GM18951 (cell line): ENCODE measurements around the gene TRMT112.
A peak's percentile ranks its signal among the peaks of the same experiment; 100 is the strongest.

Experiments
- POLR2A ChIP-seq: IDR thresholded peaks from 4 replicates; pipeline ENCODE4 v1.6.1; 2011; ENCODE audit warnings: mild to moderate bottlenecking; ENCODE audit not compliant: insufficient read length, insufficient read depth; ENCODE audit errors: extremely low read depth
- in situ Hi-C: fragments of 300-500 bp; cut with MboI; formaldehyde crosslinking; loops from one replicate; pipeline ENCODE4 v1.12.0; 2022; ENCODE audit warnings: low sequenced_read_pairs, mixed read lengths, inconsistent platforms; ENCODE audit not compliant: unreplicated experiment

The TRMT112 gene

GRCh38 chr11:64269540-64270220 is 47.7 kb downstream of the TRMT112 start:
- peak; percentile 75 for TF ChIP-seq POLR2A
- in situ Hi-C loops = no loop called here

- TF ChIP-seq POLR2A = no peak
- in situ Hi-C loops = no loop called here
Measured at GRCh38 chr11:64268893-64269539, 48.3 kb downstream of the TRMT112 start.

GRCh38 chr11:64268025-64268892 is 49.1 kb downstream of the TRMT112 start:
- no peak for TF ChIP-seq POLR2A
- in situ Hi-C loops = no loop called here

- in situ Hi-C loops = no loop called here
- TF ChIP-seq POLR2A = no peak
Measured at GRCh38 chr11:64267207-64267945, 50.0 kb downstream of the TRMT112 start.
